Measurements from ENCODE around the gene EZH2. TPM values are rescaled to one million over a fixed set of nuclear protein-coding genes. Genes with fewer than 3 reads are reported as not detected.

The EZH2 gene
- total RNA-seq, 1 experiment from 2014 or later: 35.4 TPM

DNA sequence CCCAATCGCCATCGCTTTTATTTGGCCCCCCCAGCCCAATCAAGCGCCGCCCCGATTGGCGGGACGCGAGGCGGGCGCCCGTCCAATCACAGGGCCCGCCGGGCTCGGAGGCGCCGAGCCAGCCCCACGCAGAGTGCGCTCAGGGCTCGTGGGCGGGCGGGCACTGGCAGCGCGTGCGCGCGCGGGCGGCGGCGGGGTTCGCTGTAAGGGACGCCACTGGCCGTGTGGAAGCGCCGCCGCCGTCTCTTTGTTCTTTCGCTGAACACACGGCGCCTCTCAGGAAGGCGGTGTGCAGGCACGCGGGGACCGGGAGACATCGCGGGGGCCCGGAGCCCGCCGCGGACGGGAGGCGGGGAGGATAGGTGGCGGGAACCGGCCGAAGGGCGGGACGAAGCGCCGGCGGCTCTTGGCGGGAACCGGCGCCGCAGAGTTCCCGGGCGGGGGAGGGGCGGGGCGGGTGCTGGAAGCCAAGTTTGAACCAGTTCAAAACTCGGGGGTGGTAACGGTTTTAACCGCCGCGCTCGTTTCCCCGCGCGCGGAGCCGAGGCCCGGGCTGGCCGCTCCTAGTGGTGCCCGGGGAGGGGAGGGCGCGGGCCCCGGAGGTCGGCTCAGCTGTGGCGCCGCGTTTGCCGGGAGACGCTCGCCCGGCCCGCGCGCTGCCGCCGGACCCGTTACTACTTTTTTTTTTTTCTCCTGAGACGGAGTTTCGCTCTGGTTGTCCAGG is 370 bp upstream of the EZH2 start (continued):
- TF ChIP-seq, protein P1, sequence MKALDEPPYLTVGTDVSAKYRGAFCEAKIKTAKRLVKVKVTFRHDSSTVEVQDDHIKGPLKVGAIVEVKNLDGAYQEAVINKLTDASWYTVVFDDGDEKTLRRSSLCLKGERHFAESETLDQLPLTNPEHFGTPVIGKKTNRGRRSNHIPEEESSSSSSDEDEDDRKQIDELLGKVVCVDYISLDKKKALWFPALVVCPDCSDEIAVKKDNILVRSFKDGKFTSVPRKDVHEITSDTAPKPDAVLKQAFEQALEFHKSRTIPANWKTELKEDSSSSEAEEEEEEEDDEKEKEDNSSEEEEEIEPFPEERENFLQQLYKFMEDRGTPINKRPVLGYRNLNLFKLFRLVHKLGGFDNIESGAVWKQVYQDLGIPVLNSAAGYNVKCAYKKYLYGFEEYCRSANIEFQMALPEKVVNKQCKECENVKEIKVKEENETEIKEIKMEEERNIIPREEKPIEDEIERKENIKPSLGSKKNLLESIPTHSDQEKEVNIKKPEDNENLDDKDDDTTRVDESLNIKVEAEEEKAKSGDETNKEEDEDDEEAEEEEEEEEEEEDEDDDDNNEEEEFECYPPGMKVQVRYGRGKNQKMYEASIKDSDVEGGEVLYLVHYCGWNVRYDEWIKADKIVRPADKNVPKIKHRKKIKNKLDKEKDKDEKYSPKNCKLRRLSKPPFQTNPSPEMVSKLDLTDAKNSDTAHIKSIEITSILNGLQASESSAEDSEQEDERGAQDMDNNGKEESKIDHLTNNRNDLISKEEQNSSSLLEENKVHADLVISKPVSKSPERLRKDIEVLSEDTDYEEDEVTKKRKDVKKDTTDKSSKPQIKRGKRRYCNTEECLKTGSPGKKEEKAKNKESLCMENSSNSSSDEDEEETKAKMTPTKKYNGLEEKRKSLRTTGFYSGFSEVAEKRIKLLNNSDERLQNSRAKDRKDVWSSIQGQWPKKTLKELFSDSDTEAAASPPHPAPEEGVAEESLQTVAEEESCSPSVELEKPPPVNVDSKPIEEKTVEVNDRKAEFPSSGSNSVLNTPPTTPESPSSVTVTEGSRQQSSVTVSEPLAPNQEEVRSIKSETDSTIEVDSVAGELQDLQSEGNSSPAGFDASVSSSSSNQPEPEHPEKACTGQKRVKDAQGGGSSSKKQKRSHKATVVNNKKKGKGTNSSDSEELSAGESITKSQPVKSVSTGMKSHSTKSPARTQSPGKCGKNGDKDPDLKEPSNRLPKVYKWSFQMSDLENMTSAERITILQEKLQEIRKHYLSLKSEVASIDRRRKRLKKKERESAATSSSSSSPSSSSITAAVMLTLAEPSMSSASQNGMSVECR (CRISPR knock-in tag; IDR thresholded peaks at IDR 0.05; ENCODE audit: borderline replicate concordance): peak; percentile 33; the same call in 1 of the 2 replicates
- peak; percentile 65 for TF ChIP-seq FOXK1 (CRISPR knock-in tag; IDR thresholded peaks at IDR 0.05)
- no peak for TF ChIP-seq ZNF423 (CRISPR knock-in tag; IDR thresholded peaks at IDR 0.05)
- TF ChIP-seq, protein P2, sequence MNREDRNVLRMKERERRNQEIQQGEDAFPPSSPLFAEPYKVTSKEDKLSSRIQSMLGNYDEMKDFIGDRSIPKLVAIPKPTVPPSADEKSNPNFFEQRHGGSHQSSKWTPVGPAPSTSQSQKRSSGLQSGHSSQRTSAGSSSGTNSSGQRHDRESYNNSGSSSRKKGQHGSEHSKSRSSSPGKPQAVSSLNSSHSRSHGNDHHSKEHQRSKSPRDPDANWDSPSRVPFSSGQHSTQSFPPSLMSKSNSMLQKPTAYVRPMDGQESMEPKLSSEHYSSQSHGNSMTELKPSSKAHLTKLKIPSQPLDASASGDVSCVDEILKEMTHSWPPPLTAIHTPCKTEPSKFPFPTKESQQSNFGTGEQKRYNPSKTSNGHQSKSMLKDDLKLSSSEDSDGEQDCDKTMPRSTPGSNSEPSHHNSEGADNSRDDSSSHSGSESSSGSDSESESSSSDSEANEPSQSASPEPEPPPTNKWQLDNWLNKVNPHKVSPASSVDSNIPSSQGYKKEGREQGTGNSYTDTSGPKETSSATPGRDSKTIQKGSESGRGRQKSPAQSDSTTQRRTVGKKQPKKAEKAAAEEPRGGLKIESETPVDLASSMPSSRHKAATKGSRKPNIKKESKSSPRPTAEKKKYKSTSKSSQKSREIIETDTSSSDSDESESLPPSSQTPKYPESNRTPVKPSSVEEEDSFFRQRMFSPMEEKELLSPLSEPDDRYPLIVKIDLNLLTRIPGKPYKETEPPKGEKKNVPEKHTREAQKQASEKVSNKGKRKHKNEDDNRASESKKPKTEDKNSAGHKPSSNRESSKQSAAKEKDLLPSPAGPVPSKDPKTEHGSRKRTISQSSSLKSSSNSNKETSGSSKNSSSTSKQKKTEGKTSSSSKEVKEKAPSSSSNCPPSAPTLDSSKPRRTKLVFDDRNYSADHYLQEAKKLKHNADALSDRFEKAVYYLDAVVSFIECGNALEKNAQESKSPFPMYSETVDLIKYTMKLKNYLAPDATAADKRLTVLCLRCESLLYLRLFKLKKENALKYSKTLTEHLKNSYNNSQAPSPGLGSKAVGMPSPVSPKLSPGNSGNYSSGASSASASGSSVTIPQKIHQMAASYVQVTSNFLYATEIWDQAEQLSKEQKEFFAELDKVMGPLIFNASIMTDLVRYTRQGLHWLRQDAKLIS (CRISPR knock-in tag; IDR thresholded peaks at IDR 0.05; ENCODE audit: borderline replicate concordance): 0 out of 2 replicates have a peak, but pooled peaks have one; percentile 63
- TF ChIP-seq, protein P3, sequence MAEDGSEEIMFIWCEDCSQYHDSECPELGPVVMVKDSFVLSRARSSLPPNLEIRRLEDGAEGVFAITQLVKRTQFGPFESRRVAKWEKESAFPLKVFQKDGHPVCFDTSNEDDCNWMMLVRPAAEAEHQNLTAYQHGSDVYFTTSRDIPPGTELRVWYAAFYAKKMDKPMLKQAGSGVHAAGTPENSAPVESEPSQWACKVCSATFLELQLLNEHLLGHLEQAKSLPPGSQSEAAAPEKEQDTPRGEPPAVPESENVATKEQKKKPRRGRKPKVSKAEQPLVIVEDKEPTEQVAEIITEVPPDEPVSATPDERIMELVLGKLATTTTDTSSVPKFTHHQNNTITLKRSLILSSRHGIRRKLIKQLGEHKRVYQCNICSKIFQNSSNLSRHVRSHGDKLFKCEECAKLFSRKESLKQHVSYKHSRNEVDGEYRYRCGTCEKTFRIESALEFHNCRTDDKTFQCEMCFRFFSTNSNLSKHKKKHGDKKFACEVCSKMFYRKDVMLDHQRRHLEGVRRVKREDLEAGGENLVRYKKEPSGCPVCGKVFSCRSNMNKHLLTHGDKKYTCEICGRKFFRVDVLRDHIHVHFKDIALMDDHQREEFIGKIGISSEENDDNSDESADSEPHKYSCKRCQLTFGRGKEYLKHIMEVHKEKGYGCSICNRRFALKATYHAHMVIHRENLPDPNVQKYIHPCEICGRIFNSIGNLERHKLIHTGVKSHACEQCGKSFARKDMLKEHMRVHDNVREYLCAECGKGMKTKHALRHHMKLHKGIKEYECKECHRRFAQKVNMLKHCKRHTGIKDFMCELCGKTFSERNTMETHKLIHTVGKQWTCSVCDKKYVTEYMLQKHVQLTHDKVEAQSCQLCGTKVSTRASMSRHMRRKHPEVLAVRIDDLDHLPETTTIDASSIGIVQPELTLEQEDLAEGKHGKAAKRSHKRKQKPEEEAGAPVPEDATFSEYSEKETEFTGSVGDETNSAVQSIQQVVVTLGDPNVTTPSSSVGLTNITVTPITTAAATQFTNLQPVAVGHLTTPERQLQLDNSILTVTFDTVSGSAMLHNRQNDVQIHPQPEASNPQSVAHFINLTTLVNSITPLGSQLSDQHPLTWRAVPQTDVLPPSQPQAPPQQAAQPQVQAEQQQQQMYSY (CRISPR knock-in tag; IDR thresholded peaks at IDR 0.05): peak; percentile 32; the same call in 1 of the 2 replicates
- TF ChIP-seq, protein P4, sequence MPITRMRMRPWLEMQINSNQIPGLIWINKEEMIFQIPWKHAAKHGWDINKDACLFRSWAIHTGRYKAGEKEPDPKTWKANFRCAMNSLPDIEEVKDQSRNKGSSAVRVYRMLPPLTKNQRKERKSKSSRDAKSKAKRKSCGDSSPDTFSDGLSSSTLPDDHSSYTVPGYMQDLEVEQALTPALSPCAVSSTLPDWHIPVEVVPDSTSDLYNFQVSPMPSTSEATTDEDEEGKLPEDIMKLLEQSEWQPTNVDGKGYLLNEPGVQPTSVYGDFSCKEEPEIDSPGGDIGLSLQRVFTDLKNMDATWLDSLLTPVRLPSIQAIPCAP (CRISPR knock-in tag; IDR thresholded peaks at IDR 0.05): peak; percentile 20; the same call in 1 of the 2 replicates
- peak; percentile 85 for TF ChIP-seq NFYB (CRISPR knock-in tag; conservative IDR thresholded peaks at IDR 0.05; ENCODE audit: low read depth)
- TF ChIP-seq, protein P5, sequence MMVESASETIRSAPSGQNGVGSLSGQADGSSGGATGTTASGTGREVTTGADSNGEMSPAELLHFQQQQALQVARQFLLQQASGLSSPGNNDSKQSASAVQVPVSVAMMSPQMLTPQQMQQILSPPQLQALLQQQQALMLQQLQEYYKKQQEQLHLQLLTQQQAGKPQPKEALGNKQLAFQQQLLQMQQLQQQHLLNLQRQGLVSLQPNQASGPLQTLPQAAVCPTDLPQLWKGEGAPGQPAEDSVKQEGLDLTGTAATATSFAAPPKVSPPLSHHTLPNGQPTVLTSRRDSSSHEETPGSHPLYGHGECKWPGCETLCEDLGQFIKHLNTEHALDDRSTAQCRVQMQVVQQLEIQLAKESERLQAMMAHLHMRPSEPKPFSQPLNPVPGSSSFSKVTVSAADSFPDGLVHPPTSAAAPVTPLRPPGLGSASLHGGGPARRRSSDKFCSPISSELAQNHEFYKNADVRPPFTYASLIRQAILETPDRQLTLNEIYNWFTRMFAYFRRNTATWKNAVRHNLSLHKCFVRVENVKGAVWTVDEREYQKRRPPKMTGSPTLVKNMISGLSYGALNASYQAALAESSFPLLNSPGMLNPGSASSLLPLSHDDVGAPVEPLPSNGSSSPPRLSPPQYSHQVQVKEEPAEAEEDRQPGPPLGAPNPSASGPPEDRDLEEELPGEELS (CRISPR knock-in tag; IDR thresholded peaks at IDR 0.05): no peak; the same call in 1 of the 2 replicates
- peak; percentile 25; the same call in 1 of the 2 replicates for TF ChIP-seq RELA (CRISPR knock-in tag; IDR thresholded peaks at IDR 0.05; ENCODE audit: borderline replicate concordance)
- TF ChIP-seq, protein P6, sequence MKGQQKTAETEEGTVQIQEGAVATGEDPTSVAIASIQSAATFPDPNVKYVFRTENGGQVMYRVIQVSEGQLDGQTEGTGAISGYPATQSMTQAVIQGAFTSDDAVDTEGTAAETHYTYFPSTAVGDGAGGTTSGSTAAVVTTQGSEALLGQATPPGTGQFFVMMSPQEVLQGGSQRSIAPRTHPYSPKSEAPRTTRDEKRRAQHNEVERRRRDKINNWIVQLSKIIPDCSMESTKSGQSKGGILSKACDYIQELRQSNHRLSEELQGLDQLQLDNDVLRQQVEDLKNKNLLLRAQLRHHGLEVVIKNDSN (CRISPR knock-in tag; IDR thresholded peaks at IDR 0.05): 0 out of 2 replicates have a peak, but pooled peaks have one; percentile 28
- TF ChIP-seq NFATC4 (CRISPR knock-in tag; IDR thresholded peaks at IDR 0.05): no peak
- 0 out of 2 replicates have a peak, but pooled peaks have one; percentile 45 for TF ChIP-seq SMAD4 (CRISPR knock-in tag; IDR thresholded peaks at IDR 0.05)
- TF ChIP-seq, protein P7, sequence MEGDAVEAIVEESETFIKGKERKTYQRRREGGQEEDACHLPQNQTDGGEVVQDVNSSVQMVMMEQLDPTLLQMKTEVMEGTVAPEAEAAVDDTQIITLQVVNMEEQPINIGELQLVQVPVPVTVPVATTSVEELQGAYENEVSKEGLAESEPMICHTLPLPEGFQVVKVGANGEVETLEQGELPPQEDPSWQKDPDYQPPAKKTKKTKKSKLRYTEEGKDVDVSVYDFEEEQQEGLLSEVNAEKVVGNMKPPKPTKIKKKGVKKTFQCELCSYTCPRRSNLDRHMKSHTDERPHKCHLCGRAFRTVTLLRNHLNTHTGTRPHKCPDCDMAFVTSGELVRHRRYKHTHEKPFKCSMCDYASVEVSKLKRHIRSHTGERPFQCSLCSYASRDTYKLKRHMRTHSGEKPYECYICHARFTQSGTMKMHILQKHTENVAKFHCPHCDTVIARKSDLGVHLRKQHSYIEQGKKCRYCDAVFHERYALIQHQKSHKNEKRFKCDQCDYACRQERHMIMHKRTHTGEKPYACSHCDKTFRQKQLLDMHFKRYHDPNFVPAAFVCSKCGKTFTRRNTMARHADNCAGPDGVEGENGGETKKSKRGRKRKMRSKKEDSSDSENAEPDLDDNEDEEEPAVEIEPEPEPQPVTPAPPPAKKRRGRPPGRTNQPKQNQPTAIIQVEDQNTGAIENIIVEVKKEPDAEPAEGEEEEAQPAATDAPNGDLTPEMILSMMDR (IDR thresholded peaks at IDR 0.05): no peak
- no peak for TF ChIP-seq NR3C1 (CRISPR knock-in tag; conservative IDR thresholded peaks at IDR 0.05; ENCODE audit: low read depth)
- TF ChIP-seq ZNF219 (CRISPR knock-in tag; IDR thresholded peaks at IDR 0.05; ENCODE audit: borderline replicate concordance): peak; percentile 77; the same call in 1 of the 2 replicates
- TF ChIP-seq, protein P8, sequence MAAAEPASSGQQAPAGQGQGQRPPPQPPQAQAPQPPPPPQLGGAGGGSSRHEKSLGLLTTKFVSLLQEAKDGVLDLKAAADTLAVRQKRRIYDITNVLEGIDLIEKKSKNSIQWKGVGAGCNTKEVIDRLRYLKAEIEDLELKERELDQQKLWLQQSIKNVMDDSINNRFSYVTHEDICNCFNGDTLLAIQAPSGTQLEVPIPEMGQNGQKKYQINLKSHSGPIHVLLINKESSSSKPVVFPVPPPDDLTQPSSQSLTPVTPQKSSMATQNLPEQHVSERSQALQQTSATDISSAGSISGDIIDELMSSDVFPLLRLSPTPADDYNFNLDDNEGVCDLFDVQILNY (CRISPR knock-in tag; IDR thresholded peaks at IDR 0.05): peak; percentile 85
- TF ChIP-seq FOXP1 (CRISPR knock-in tag; IDR thresholded peaks at IDR 0.05; ENCODE audit: borderline replicate concordance): peak; percentile 85
- peak; percentile 62; the same call in 1 of the 2 replicates for TF ChIP-seq NFE2L1 (CRISPR knock-in tag; IDR thresholded peaks at IDR 0.05)
- TF ChIP-seq MYBL2 (CRISPR knock-in tag; IDR thresholded peaks at IDR 0.05): peak; percentile 85
